Loucy (cell line): ENCODE results near the gene MOV10L1.
A peak's percentile ranks its signal among the peaks of the same experiment; 100 is the strongest.

Experiments used
- H2AFZ ChIP-seq: fragments of 200-600 bp; sonication (generic); 2 replicates; pipeline ENCODE4 v1.6.0; 2016; ENCODE audit warnings: antibody characterized with exemption, mild to moderate bottlenecking, low read length, moderate library complexity
- H3F3A ChIP-seq: fragments of 200-600 bp; 2 replicates; pipeline ENCODE4 v1.6.0; 2016; ENCODE audit warnings: antibody characterized with exemption, low read depth, mild to moderate bottlenecking
- H3K27me3 ChIP-seq: fragments of 200-600 bp; sonication (generic); 2 replicates; pipeline ENCODE4 v1.6.1; 2014; ENCODE audit warnings: low read length, mild to moderate bottlenecking; ENCODE audit not compliant: insufficient read depth, poor library complexity, severe bottlenecking
- H3K36me3 ChIP-seq: fragments of 200-600 bp; sonication (generic); 2 replicates; pipeline ENCODE4 v1.6.1; 2016; ENCODE audit warnings: low read length; ENCODE audit not compliant: insufficient read depth
- H3K4me1 ChIP-seq: fragments of 200-600 bp; sonication (generic); 2 replicates; pipeline ENCODE4 v1.5.1; 2014; ENCODE audit warnings: low read length, mild to moderate bottlenecking; ENCODE audit not compliant: insufficient read depth, poor library complexity, severe bottlenecking
- H3K4me2 ChIP-seq: fragments of 200-600 bp; sonication (generic); 2 replicates; pipeline ENCODE4 v1.6.0; 2014; ENCODE audit warnings: antibody characterized with exemption, low read length, low read depth, mild to moderate bottlenecking; ENCODE audit not compliant: poor library complexity, severe bottlenecking
- H3K4me3 ChIP-seq: fragments of 200-600 bp; sonication (generic); 2 replicates; pipeline ENCODE4 v1.5.1; 2014; ENCODE audit warnings: low read length, mild to moderate bottlenecking, mixed read lengths; ENCODE audit not compliant: poor library complexity, severe bottlenecking
- H3K79me2 ChIP-seq: fragments of 200-600 bp; sonication (generic); 2 replicates; pipeline ENCODE4 v1.6.1; 2014; ENCODE audit warnings: low read length; ENCODE audit not compliant: insufficient read depth
- H3K9ac ChIP-seq: fragments of 200-600 bp; sonication (generic); 2 replicates; pipeline ENCODE4 v1.6.0; 2014; ENCODE audit warnings: mild to moderate bottlenecking, low read depth, low read length, moderate library complexity; ENCODE audit not compliant: poor library complexity, severe bottlenecking
- H3K9me2 ChIP-seq: fragments of 200-600 bp; sonication (generic); replicated peaks from 2 replicates; pipeline ENCODE4 v1.6.1; 2016; ENCODE audit warnings: low read depth, low read length, mixed read lengths
- H3K9me3 ChIP-seq: fragments of 200-600 bp; sonication (generic); 2 replicates; pipeline ENCODE4 v1.6.1; 2014; ENCODE audit warnings: mild to moderate bottlenecking, antibody characterized with exemption, low read length, low read depth; ENCODE audit not compliant: insufficient read depth
- H4K20me1 ChIP-seq: fragments of 200-600 bp; sonication (generic); 2 replicates; pipeline ENCODE4 v1.6.0; 2014; ENCODE audit warnings: antibody characterized with exemption, low read length, mild to moderate bottlenecking; ENCODE audit not compliant: insufficient read depth, poor library complexity, severe bottlenecking
- CTCF ChIP-seq: fragments of 200-600 bp; sonication (generic); conservative IDR thresholded peaks from 2 replicates; pipeline ENCODE4 v1.5.1; 2014; ENCODE audit warnings: mild to moderate bottlenecking, antibody characterized with exemption, low read length
- EZH2phosphoT487 ChIP-seq: fragments of 200-600 bp; IDR thresholded peaks from 2 replicates; pipeline ENCODE4 v1.6.1; 2018; ENCODE audit warnings: antibody characterized with exemption, mild to moderate bottlenecking, moderate library complexity, borderline replicate concordance

Gene MOV10L1

GRCh38 chr22:50098052-50098451, 8.2 kb downstream of the MOV10L1 start:
- peaks cover 13% of the 10 kb centered on the region for H3K4me1 ChIP-seq
- H3K4me2 ChIP-seq, result no peak overlapping the region
- H3K9me3 ChIP-seq, result no peaks in the 10 kb centered on the region
- H3K27me3 ChIP-seq, result no peaks in the 10 kb centered on the region
- H3K9ac ChIP-seq, result no peak overlapping the region
- TF ChIP-seq CTCF (no peak), EZH2phosphoT487 (no peak)
- no peak overlapping the region for H3K4me3 ChIP-seq
- H3K9me2 ChIP-seq, result no peaks in the 10 kb centered on the region
- no peaks in the 10 kb centered on the region for H3F3A ChIP-seq
- no peak overlapping the region for H2AFZ ChIP-seq
- H3K36me3 ChIP-seq, result no peaks in the 10 kb centered on the region
- H3K79me2 ChIP-seq, result no peaks in the 10 kb centered on the region
- H4K20me1 ChIP-seq, result no peaks in the 10 kb centered on the region

- Histone ChIP-seq H3F3A (no peaks in the 10 kb centered on the region), H3K27me3 (no peaks in the 10 kb centered on the region), H3K4me2 (peak overlapping the region; percentile 35), H4K20me1 (no peaks in the 10 kb centered on the region), H3K4me1 (peaks cover 40% of the 10 kb centered on the region), H3K9ac (peak overlapping the region; percentile 36), H2AFZ (peak overlapping the region; percentile 67; the same call in 1 of the 2 replicates), H3K79me2 (no peaks in the 10 kb centered on the region), H3K4me3 (peak overlapping the region; percentile 19), H3K9me3 (no peaks in the 10 kb centered on the region), H3K36me3 (no peaks in the 10 kb centered on the region), H3K9me2 (no peaks in the 10 kb centered on the region)
- TF ChIP-seq EZH2phosphoT487, result no peak
- no peak for TF ChIP-seq CTCF
Observed at GRCh38 chr22:50101870-50102565, 12.2 kb downstream of the MOV10L1 start.

- Histone ChIP-seq H2AFZ (0 out of 2 replicates have a peak overlapping the region, but pooled peaks have one; percentile 7), H3K9ac (no peak overlapping the region), H3K4me3 (no peak overlapping the region), H3K27me3 (no peaks in the 10 kb centered on the region), H3K4me1 (peaks cover 40% of the 10 kb centered on the region), H3K4me2 (no peak overlapping the region), H3K36me3 (no peaks in the 10 kb centered on the region), H3K9me2 (no peaks in the 10 kb centered on the region), H3K79me2 (no peaks in the 10 kb centered on the region), H3F3A (no peaks in the 10 kb centered on the region), H4K20me1 (no peaks in the 10 kb centered on the region), H3K9me3 (no peaks in the 10 kb centered on the region)
- TF ChIP-seq CTCF, result peak; percentile 24; the same call in 1 of the 2 replicates
- TF ChIP-seq EZH2phosphoT487, result no peak
Observed at GRCh38 chr22:50102946-50103345, 13.1 kb downstream of the MOV10L1 start.
